COLO829 (cell line): ENCODE data around the gene PXT1.

Experiments
- DNase-seq: peaks from one replicate; pipeline ENCODE4 v3.0.0; 2012; ENCODE audit warnings: low spot score

The PXT1 gene

GRCh38 chr6:36346486-36347273, 96.0 kb downstream of the PXT1 start:
- no peak for DNase-seq

GRCh38 chr6:36345681-36346466, 96.8 kb downstream of the PXT1 start:
- DNase-seq = no peak

- DNase-seq = no peak
These were observed 99.5 kb downstream of the PXT1 start for GRCh38 chr6:36343109-36343680.

GRCh38 chr6:36340618-36341454, 101.8 kb downstream of the PXT1 start:
- DNase-seq = peak; percentile 89
